Germinal center (tissue), 1 donor: ENCODE results near the gene RPL31.

Source experiments
- DNase-seq: peaks from one replicate; pipeline ENCODE4 v3.0.0; 2012; ENCODE audit warnings: mixed read lengths, low spot score

RPL31 gene

GRCh38 chr2:100995309-100996075 is 6.6 kb upstream of the RPL31 start:
- no peak for DNase-seq

GRCh38 chr2:100997509-100998234 is 4.4 kb upstream of the RPL31 start:
- DNase-seq, result no peak

- DNase-seq, result no peak
Measured at GRCh38 chr2:100998235-100998573, 3.9 kb upstream of the RPL31 start.

- DNase-seq, result no peak
Measured at GRCh38 chr2:100999995-101000394, 2.1 kb upstream of the RPL31 start.

GRCh38 chr2:101002562-101003277 is 631 bp downstream of the RPL31 start:
- DNase-seq, result no peak

- DNase-seq, result no peak
Measured at GRCh38 chr2:101003278-101003775, 1.2 kb downstream of the RPL31 start.

GRCh38 chr2:101004620-101005325 is 2.7 kb downstream of the RPL31 start:
- DNase-seq, result no peak

GRCh38 chr2:101006065-101006715 is 4.1 kb downstream of the RPL31 start:
- no peak for DNase-seq

GRCh38 chr2:101007415-101008345 is 5.6 kb downstream of the RPL31 start:
- DNase-seq, result no peak

- no peak for DNase-seq
Measured at GRCh38 chr2:101011152-101011551, 9.1 kb downstream of the RPL31 start.

GRCh38 chr2:101012054-101012705 is 10.1 kb downstream of the RPL31 start:
- DNase-seq, result no peak

GRCh38 chr2:101012706-101013181 is 10.7 kb downstream of the RPL31 start:
- DNase-seq, result peak; percentile 25

- no peak for DNase-seq
Measured at GRCh38 chr2:101014264-101014857, 12.3 kb downstream of the RPL31 start.

- DNase-seq, result no peak
Measured at GRCh38 chr2:101017371-101017770, 15.3 kb downstream of the RPL31 start.

- no peak for DNase-seq
Measured at GRCh38 chr2:101018934-101019333, 16.8 kb downstream of the RPL31 start.

GRCh38 chr2:101022221-101022620 is 20.1 kb downstream of the RPL31 start:
- DNase-seq, result no peak

- no peak for DNase-seq
Measured at GRCh38 chr2:101023327-101024107, 21.4 kb downstream of the RPL31 start.

GRCh38 chr2:101025561-101025960 is 23.5 kb downstream of the RPL31 start:
- DNase-seq, result no peak
